WTC11 (cell line): Measurements from ENCODE around the gene STX8.

ENCODE experiments used
- ATF1 ChIP-seq: sonication (generic); formaldehyde crosslinking; IDR thresholded peaks from 2 replicates; pipeline ENCODE4 v1.8.1; 2023; ENCODE audit warnings: mild to moderate bottlenecking, moderate library complexity, missing genetic modification reagents
- FOXJ3 ChIP-seq: sonication (generic); formaldehyde crosslinking; IDR thresholded peaks from 2 replicates; pipeline ENCODE4 v1.9.0; 2021; ENCODE audit warnings: missing genetic modification reagents, mild to moderate bottlenecking, borderline replicate concordance
- FOXP1 ChIP-seq: sonication (generic); formaldehyde crosslinking; IDR thresholded peaks from 2 replicates; pipeline ENCODE4 v1.8.0; 2022; ENCODE audit warnings: missing genetic modification reagents, mild to moderate bottlenecking, moderate library complexity, borderline replicate concordance
- JUN ChIP-seq: sonication (generic); formaldehyde crosslinking; IDR thresholded peaks from 2 replicates; pipeline ENCODE4 v1.8.0; 2023; ENCODE audit warnings: mild to moderate bottlenecking, missing genetic modification reagents
- ZBTB21 ChIP-seq: sonication (generic); formaldehyde crosslinking; IDR thresholded peaks from 2 replicates; pipeline ENCODE4 v1.8.1; 2023; ENCODE audit warnings: mild to moderate bottlenecking, missing genetic modification reagents, borderline replicate concordance
- TF ChIP-seq, protein P1 (sequence below): fragments of 200-600 bp; IDR thresholded peaks from 2 replicates; pipeline ENCODE4 v1.8.0; 2022; ENCODE audit warnings: antibody characterized with exemption
- TF ChIP-seq, protein P2 (sequence below): sonication (generic); formaldehyde crosslinking; IDR thresholded peaks from 2 replicates; pipeline ENCODE4 v1.8.1; 2023; ENCODE audit warnings: mild to moderate bottlenecking, missing genetic modification reagents

DNA sequence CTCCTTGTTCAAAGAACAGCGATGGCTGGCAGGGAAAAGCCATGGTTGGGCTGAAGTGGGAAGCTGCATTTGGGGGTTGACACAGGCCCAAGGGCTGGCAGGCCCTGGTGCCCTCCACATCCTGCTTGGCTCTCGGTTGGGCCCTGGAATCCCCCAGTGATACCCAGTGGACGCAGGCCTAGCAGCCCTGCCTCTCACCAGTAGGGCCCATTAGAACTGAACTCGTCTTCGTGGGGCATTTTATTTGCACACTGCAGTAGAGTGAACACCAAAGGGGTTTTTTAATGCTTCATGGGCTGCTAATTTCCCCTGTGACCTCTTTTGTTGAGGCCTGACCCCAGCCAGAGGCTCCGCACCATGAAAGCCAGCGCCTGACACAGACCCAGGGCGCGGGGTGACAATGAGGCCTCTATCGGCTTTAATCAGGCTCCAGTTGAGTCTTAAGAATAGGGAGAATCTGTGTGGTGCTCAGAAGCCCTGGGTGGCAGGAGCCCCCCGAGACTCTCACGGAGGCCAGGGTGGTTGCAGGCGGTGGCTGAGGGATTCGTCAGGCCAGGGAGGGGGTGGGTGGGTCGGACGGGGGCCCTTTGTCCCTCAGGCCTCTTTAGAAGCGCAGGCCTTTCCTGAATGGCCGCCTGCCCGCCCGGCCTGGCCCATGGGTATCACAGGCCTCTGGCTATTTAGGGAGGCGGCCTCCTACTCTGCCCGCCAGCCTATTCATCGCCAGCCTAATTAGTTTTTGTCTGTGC, 355.0 kb downstream of the STX8 start:
- no peak for TF ChIP-seq ATF1 (CRISPR knock-in tag)
- no peak for TF ChIP-seq JUN (CRISPR knock-in tag)
- TF ChIP-seq, protein P1, sequence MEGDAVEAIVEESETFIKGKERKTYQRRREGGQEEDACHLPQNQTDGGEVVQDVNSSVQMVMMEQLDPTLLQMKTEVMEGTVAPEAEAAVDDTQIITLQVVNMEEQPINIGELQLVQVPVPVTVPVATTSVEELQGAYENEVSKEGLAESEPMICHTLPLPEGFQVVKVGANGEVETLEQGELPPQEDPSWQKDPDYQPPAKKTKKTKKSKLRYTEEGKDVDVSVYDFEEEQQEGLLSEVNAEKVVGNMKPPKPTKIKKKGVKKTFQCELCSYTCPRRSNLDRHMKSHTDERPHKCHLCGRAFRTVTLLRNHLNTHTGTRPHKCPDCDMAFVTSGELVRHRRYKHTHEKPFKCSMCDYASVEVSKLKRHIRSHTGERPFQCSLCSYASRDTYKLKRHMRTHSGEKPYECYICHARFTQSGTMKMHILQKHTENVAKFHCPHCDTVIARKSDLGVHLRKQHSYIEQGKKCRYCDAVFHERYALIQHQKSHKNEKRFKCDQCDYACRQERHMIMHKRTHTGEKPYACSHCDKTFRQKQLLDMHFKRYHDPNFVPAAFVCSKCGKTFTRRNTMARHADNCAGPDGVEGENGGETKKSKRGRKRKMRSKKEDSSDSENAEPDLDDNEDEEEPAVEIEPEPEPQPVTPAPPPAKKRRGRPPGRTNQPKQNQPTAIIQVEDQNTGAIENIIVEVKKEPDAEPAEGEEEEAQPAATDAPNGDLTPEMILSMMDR, result no peak
- TF ChIP-seq FOXP1 (CRISPR knock-in tag), result no peak
- TF ChIP-seq, protein P2, sequence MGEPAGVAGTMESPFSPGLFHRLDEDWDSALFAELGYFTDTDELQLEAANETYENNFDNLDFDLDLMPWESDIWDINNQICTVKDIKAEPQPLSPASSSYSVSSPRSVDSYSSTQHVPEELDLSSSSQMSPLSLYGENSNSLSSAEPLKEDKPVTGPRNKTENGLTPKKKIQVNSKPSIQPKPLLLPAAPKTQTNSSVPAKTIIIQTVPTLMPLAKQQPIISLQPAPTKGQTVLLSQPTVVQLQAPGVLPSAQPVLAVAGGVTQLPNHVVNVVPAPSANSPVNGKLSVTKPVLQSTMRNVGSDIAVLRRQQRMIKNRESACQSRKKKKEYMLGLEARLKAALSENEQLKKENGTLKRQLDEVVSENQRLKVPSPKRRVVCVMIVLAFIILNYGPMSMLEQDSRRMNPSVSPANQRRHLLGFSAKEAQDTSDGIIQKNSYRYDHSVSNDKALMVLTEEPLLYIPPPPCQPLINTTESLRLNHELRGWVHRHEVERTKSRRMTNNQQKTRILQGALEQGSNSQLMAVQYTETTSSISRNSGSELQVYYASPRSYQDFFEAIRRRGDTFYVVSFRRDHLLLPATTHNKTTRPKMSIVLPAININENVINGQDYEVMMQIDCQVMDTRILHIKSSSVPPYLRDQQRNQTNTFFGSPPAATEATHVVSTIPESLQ (CRISPR knock-in tag), result no peak
- TF ChIP-seq ZBTB21 (CRISPR knock-in tag), result no peak
- no peak for TF ChIP-seq FOXJ3 (CRISPR knock-in tag)
